ENCODE measurements around the gene TMEM86B.

DNA sequence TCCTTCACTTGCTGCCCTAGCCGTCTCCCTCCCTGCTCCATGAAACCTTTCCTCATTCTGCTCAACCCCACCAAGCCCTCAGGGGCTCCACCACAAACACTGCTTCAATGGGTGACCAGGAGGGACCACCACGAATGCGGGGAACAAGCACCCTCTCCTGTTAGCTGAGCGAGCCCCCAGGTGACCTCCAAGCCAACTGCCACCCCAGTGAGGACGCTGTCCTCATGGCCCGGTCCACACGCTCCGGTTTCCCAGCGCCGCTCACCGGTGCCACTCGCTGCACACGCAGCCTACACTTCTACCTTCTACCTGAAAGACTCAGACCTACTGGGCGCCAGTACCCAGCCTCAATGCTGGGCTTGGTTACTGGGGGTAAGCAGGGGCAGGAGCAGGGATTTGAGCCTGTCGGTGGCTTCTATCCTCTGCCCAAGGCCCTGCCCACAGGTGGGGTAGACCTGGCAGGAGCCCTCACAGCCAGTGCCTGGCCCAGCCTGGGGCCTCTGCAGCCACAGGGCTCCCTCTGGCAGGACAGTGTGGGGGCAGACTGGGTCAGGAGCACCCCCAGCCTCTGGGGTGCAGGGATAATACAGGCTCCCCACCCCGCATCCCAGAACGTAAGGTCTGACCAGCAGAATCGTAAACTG is 704 bp upstream of the TMEM86B start:
- TF ChIP-seq, protein P1, sequence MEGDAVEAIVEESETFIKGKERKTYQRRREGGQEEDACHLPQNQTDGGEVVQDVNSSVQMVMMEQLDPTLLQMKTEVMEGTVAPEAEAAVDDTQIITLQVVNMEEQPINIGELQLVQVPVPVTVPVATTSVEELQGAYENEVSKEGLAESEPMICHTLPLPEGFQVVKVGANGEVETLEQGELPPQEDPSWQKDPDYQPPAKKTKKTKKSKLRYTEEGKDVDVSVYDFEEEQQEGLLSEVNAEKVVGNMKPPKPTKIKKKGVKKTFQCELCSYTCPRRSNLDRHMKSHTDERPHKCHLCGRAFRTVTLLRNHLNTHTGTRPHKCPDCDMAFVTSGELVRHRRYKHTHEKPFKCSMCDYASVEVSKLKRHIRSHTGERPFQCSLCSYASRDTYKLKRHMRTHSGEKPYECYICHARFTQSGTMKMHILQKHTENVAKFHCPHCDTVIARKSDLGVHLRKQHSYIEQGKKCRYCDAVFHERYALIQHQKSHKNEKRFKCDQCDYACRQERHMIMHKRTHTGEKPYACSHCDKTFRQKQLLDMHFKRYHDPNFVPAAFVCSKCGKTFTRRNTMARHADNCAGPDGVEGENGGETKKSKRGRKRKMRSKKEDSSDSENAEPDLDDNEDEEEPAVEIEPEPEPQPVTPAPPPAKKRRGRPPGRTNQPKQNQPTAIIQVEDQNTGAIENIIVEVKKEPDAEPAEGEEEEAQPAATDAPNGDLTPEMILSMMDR (IDR thresholded peaks at IDR 0.05): no peak
- no peak for TF ChIP-seq POLR2A (IDR thresholded peaks at IDR 0.05)

All from uterus (tissue), 2 donors.